H1 (cell line): ENCODE data around the gene RABL2B. TPM values are rescaled to one million over a fixed set of nuclear protein-coding genes. Genes with fewer than 3 reads are reported as not detected.
"Not testable (repeated sequence)": the region's sequence is repeated elsewhere in the genome, so short reads cannot be mapped to it uniquely, and the experiment has no call there.

ENCODE experiments used
- CTCF ChIA-PET: fragments of 300-600 bp; sonication (Branson Sonifier 250); formaldehyde crosslinking; loops from one replicate; lab custom pipeline; 2021; ENCODE audit not compliant: partially characterized antibody; lab: Charles Lee
- POLR2A ChIA-PET: fragments of 300-600 bp; sonication (Branson Sonifier 250); formaldehyde crosslinking; loops from one replicate; lab custom pipeline; 2021; ENCODE audit warnings: inconsistent platforms; ENCODE audit not compliant: partially characterized antibody; lab: Charles Lee
- DNase-seq, 2 experiments: peaks; one replicate each; pipeline versions ENCODE4 v3.0.0 to v3.0.0-alpha.2; 2010 to 2022; ENCODE audit warnings: low spot score in 2 of 2, low read depth in 1 of 2, mixed read lengths in 1 of 2
- FAIRE-seq: peaks from 2 replicates; lab custom pipeline; 2011; peaks lifted over from hg19 to GRCh38; lab: Jason Lieb, UNC
- H2AFZ ChIP-seq: 2 replicates; pipeline ENCODE4 v1.8.1; 2012; ENCODE audit warnings: low read length, inconsistent platforms
- H2AK5ac ChIP-seq: 2 replicates; pipeline ENCODE4 v1.6.1; 2013; ENCODE audit warnings: low read depth, low read length
- H2BK120ac ChIP-seq: replicated peaks from 2 replicates; pipeline ENCODE3; 2013; ENCODE audit warnings: low read depth, low read length, inconsistent platforms
- H2BK12ac ChIP-seq: 2 replicates; pipeline ENCODE4 v1.6.1; 2013; ENCODE audit warnings: low read depth, low read length
- H2BK15ac ChIP-seq: 2 replicates; pipeline ENCODE4 v1.6.1; 2013; ENCODE audit warnings: low read length
- H2BK20ac ChIP-seq: 2 replicates; pipeline ENCODE4 v1.6.1; 2013; ENCODE audit warnings: low read length
- H2BK5ac ChIP-seq: 2 replicates; pipeline ENCODE4 v1.6.1; 2013; ENCODE audit warnings: low read depth, low read length
- H3K14ac ChIP-seq: 2 replicates; pipeline ENCODE4 v1.6.1; 2013; ENCODE audit warnings: inconsistent platforms; ENCODE audit not compliant: insufficient read length
- H3K18ac ChIP-seq: 2 replicates; pipeline ENCODE4 v1.6.1; 2013; ENCODE audit warnings: low read length; ENCODE audit errors: extremely low read depth
- H3K23ac ChIP-seq: 2 replicates; pipeline ENCODE4 v1.6.1; 2013; ENCODE audit warnings: inconsistent platforms; ENCODE audit not compliant: insufficient read length
- H3K23me2 ChIP-seq: 2 replicates; pipeline ENCODE4 v1.6.1; 2013; ENCODE audit warnings: low read depth, low read length
- H3K27ac ChIP-seq: 2 replicates; pipeline ENCODE4 v1.6.1; 2011; ENCODE audit warnings: low read depth, low read length, inconsistent platforms
- H3K27me3 ChIP-seq, 4 experiments: replicated peaks in 1 of 4; 1 replicate in 1 of 4; 2 replicates in 3 of 4; pipeline versions ENCODE4 v1.6.1 to v1.8.1; 2011 to 2013; ENCODE audit warnings: low read length in 3 of 4, mild to moderate bottlenecking in 3 of 4, inconsistent platforms in 2 of 4, mixed read lengths in 2 of 4, moderate library complexity in 1 of 4; ENCODE audit not compliant: control insufficient read depth in 3 of 4, insufficient read depth in 3 of 4; ENCODE audit errors: extremely low read depth in 1 of 4
- H3K36me3 ChIP-seq, 4 experiments: 2 replicates each; pipeline versions ENCODE4 v1.6.1 to v1.8.1; 2011 to 2013; ENCODE audit warnings: mild to moderate bottlenecking in 4 of 4, low read length in 3 of 4, moderate library complexity in 2 of 4, control low read depth in 1 of 4, inconsistent platforms in 1 of 4; ENCODE audit not compliant: insufficient read depth in 4 of 4, control insufficient read depth in 2 of 4
- H3K4ac ChIP-seq: replicated peaks from 2 replicates; pipeline ENCODE3; 2013; ENCODE audit warnings: low read length, low read depth, mixed read lengths, inconsistent platforms; ENCODE audit not compliant: insufficient read length
- H3K4me1 ChIP-seq, 4 experiments: replicated peaks in 1 of 4; 1 replicate in 1 of 4; 2 replicates in 3 of 4; pipeline versions ENCODE4 v1.6.1 to v1.8.1; 2011 to 2013; ENCODE audit warnings: low read length in 3 of 4, inconsistent platforms in 2 of 4, mixed read lengths in 1 of 4; ENCODE audit not compliant: insufficient read depth in 4 of 4, control insufficient read depth in 3 of 4
- H3K4me2 ChIP-seq, 2 experiments: 2 replicates each; pipeline versions ENCODE4 v1.6.1 to v1.8.1; 2011 to 2013; ENCODE audit warnings: low read depth in 2 of 2, low read length in 2 of 2, control low read depth in 1 of 2, inconsistent platforms in 1 of 2, mild to moderate bottlenecking in 1 of 2; ENCODE audit not compliant: insufficient read depth in 1 of 2
- H3K4me3 ChIP-seq, 4 experiments: fragments of 200-600, 300-600 bp in 1 of 4; sonication (generic), shearing (Covaris generic), sonication (Bioruptor Twin) in 1 of 4; 2 replicates each; pipeline versions ENCODE4 v1.5.1 to v1.8.1; 2011 to 2016; ENCODE audit warnings: low read length in 4 of 4, low read depth in 3 of 4, control low read depth in 2 of 4, inconsistent platforms in 2 of 4, mild to moderate bottlenecking in 2 of 4, mixed read lengths in 1 of 4, moderate library complexity in 1 of 4; ENCODE audit not compliant: insufficient read depth in 2 of 4; ENCODE audit errors: extremely low read depth in 1 of 4
- H3K56ac ChIP-seq: replicated peaks from 2 replicates; pipeline ENCODE3; 2013; ENCODE audit warnings: low read depth, mild to moderate bottlenecking, mixed read lengths, low read length, inconsistent platforms; ENCODE audit not compliant: insufficient read length
- H3K79me1 ChIP-seq: 2 replicates; pipeline ENCODE4 v1.6.1; 2013; ENCODE audit warnings: low read depth, low read length, control low read depth
- H3K79me2 ChIP-seq, 2 experiments: 2 replicates each; pipeline versions ENCODE4 v1.6.1 to v1.8.1; 2012 to 2013; ENCODE audit warnings: low read length in 2 of 2, mild to moderate bottlenecking in 2 of 2, inconsistent platforms in 1 of 2; ENCODE audit not compliant: insufficient read depth in 2 of 2, control insufficient read depth in 1 of 2
- H3K9ac ChIP-seq, 4 experiments: replicated peaks in 1 of 4; 1 replicate in 1 of 4; 2 replicates in 3 of 4; pipeline versions ENCODE4 v1.6.1 to v1.8.1; 2011 to 2013; ENCODE audit warnings: low read depth in 3 of 4, low read length in 3 of 4, control low read depth in 2 of 4, mild to moderate bottlenecking in 2 of 4, moderate library complexity in 2 of 4, inconsistent platforms in 1 of 4; ENCODE audit errors: extremely low read depth in 1 of 4
- H3K9me3 ChIP-seq, 2 experiments: 2 replicates each; pipeline versions ENCODE4 v1.6.1 to v1.8.1; 2012 to 2013; ENCODE audit warnings: mild to moderate bottlenecking in 2 of 2, moderate library complexity in 2 of 2, control low read depth in 1 of 2, inconsistent platforms in 1 of 2, low read depth in 1 of 2, low read length in 1 of 2, mixed read lengths in 1 of 2; ENCODE audit not compliant: insufficient read depth in 2 of 2
- H4K20me1 ChIP-seq, 2 experiments: replicated peaks in 1 of 2; 2 replicates each; pipeline versions ENCODE3 to v1.8.1; 2011 to 2013; ENCODE audit warnings: inconsistent platforms in 2 of 2, low read length in 2 of 2, mild to moderate bottlenecking in 1 of 2; ENCODE audit not compliant: insufficient read depth in 2 of 2, control insufficient read depth in 1 of 2
- H4K5ac ChIP-seq: 2 replicates; pipeline ENCODE4 v1.6.1; 2013; ENCODE audit warnings: low read length, low read depth, mixed read lengths, inconsistent platforms; ENCODE audit not compliant: insufficient read length
- H4K8ac ChIP-seq: 2 replicates; pipeline ENCODE4 v1.8.0; 2013; ENCODE audit warnings: mild to moderate bottlenecking, moderate library complexity, low read length, inconsistent platforms; ENCODE audit not compliant: insufficient read depth; ENCODE audit errors: extremely low read depth
- H4K91ac ChIP-seq: replicated peaks from 2 replicates; pipeline ENCODE3; 2013; ENCODE audit warnings: low read length, mixed read lengths, inconsistent platforms; ENCODE audit not compliant: insufficient read length
- WGBS, 2 experiments: shearing (Covaris generic) in 1 of 2; methylation state at CpG; one replicate each; pipeline versions ENCODE4 v1.1.6 to v1.1.7; 2013 to 2015; ENCODE audit warnings: low lambda C conversion rate in 2 of 2, mixed read lengths in 2 of 2, inconsistent platforms in 1 of 2, low coverage in 1 of 2, missing lambda C conversion rate in 1 of 2; ENCODE audit not compliant: insufficient replicate concordance in 2 of 2, insufficient coverage in 1 of 2, insufficient read length in 1 of 2; ENCODE audit errors: extremely low coverage in 1 of 2, missing lambda C conversion rate in 1 of 2; 5-methylcytosine and 5-hydroxymethylcytosine counted together
- polyA plus RNA-seq, 7 experiments: library from polyadenylated mRNA; depleted of rRNA in 3 of 7; stranded (reverse) in 5 of 7; unstranded in 2 of 7; fragments of >200 nt in 5 of 7; fragments of 200-250 nt in 2 of 7; gene quantifications; 1 replicate in 5 of 7; 2 replicates in 1 of 7; 4 replicates in 1 of 7; pipeline versions ENCODE4 v1.2.1 to v1.2.3, GENCODE V29; 2011 to 2013; ENCODE audit warnings: missing spikeins in 2 of 7, mixed read lengths in 2 of 7
- total RNA-seq: library from RNA; stranded (reverse); fragmentation: NEBNext Ultra II Directional; extraction: Animal tissue kit (Norgen Biotek cat#: 25700); gene quantifications from 2 replicates; pipeline ENCODE4 v1.2.1, GENCODE V29; 2021

Gene RABL2B
- total and polyA plus RNA-seq, 2 of the 8 experiments (the other 6 are each of a cell fraction or from before 2014, with no cell fraction given), result 16.2 to 26.5 TPM

GRCh38 chr22:50756406-50756805, 27.0 kb downstream of the RABL2B start:
- WGBS, 2 experiments, result 24% methylated on average over 6 of the region's 9 CpGs; no CpG with 5 or more reads in 1 of the 2 experiments
- H3K14ac ChIP-seq, H3K4ac ChIP-seq, H2BK120ac ChIP-seq, H4K91ac ChIP-seq, H4K20me1 ChIP-seq, H2BK20ac ChIP-seq, CTCF ChIA-PET, H3K56ac ChIP-seq, H4K8ac ChIP-seq, DNase-seq, FAIRE-seq, H2AK5ac ChIP-seq, H2BK5ac ChIP-seq, H4K5ac ChIP-seq, H3K23ac ChIP-seq, H3K27ac ChIP-seq, H3K4me1 ChIP-seq, POLR2A ChIA-PET, H3K23me2 ChIP-seq, H2AFZ ChIP-seq, H3K36me3 ChIP-seq, H3K9ac ChIP-seq, H3K79me1 ChIP-seq, H3K18ac ChIP-seq, H2BK12ac ChIP-seq, H2BK15ac ChIP-seq, H3K9me3 ChIP-seq, H3K79me2 ChIP-seq: not testable (repeated sequence)
- peak overlapping the region in 1 of 2 experiments; percentile 55; a peak in 1 of 4 replicates for H3K4me2 ChIP-seq
- H3K27me3 ChIP-seq, result peaks cover 9 to 31% (median 24%) of the 10 kb centered on the region in 4 experiments
- H3K4me3 ChIP-seq, result peak overlapping the region in 2 of 4 experiments; percentile 47 to 58; a peak in 2 of 8 replicates

GRCh38 chr22:50755251-50755650, 28.2 kb downstream of the RABL2B start:
- H3K18ac ChIP-seq, H2AFZ ChIP-seq, H2BK20ac ChIP-seq, DNase-seq, H4K20me1 ChIP-seq, H3K27ac ChIP-seq, H3K9me3 ChIP-seq, H2BK5ac ChIP-seq, H3K14ac ChIP-seq, H3K23ac ChIP-seq, POLR2A ChIA-PET, H4K91ac ChIP-seq, H3K56ac ChIP-seq, H3K4me2 ChIP-seq, CTCF ChIA-PET, H4K5ac ChIP-seq, H3K79me1 ChIP-seq, H3K23me2 ChIP-seq, H2BK15ac ChIP-seq, H2BK120ac ChIP-seq, H3K4me3 ChIP-seq, H3K79me2 ChIP-seq, FAIRE-seq, H4K8ac ChIP-seq, H2AK5ac ChIP-seq, H2BK12ac ChIP-seq, H3K9ac ChIP-seq, H3K4ac ChIP-seq, H3K36me3 ChIP-seq, H3K4me1 ChIP-seq: not testable (repeated sequence)
- H3K27me3 ChIP-seq, result peaks cover 9 to 28% (median 22%) of the 10 kb centered on the region in 4 experiments
- whole genome bisulfite sequencing, 2 experiments, result 93% methylated on average over 20 of the region's 20 CpGs; no CpG with 5 or more reads in 1 of the 2 experiments
